GM13976 (cell line): Measurements from ENCODE around the gene DHRS3.

Experiments
- DNase-seq: peaks from one replicate; pipeline ENCODE4 v3.0.0; 2012; ENCODE audit warnings: low spot score
- CTCF ChIP-seq: IDR thresholded peaks from 2 replicates; pipeline ENCODE4 v1.5.1; 2012; ENCODE audit warnings: borderline replicate concordance, mild to moderate bottlenecking; ENCODE audit not compliant: insufficient read depth; ENCODE audit errors: extremely low read depth, missing control alignments, control extremely low read depth
- in situ Hi-C: fragments of 300-500 bp; cut with MboI; formaldehyde crosslinking; loops from one replicate; pipeline ENCODE4 v1.12.0; 2022; ENCODE audit warnings: low sequenced_read_pairs, mixed read lengths, inconsistent platforms; ENCODE audit not compliant: unreplicated experiment

DHRS3 gene

GRCh38 chr1:12600335-12600734, 17.7 kb downstream of the DHRS3 start:
- TF ChIP-seq CTCF = no peak
- in situ Hi-C loops = loop anchor here (25.0 kb wide), 2 partner anchors 288 to 488 kb away; no protein-coding TSS in a partner anchor
- DNase-seq = no peak

- DNase-seq = no peak
- in situ Hi-C loops = loop anchor here (25.0 kb wide), 2 partner anchors 287 to 487 kb away; no protein-coding TSS in a partner anchor
- no peak for TF ChIP-seq CTCF
Observed at GRCh38 chr1:12599657-12600056, 18.4 kb downstream of the DHRS3 start.

- no peak for TF ChIP-seq CTCF
- DNase-seq = no peak
Observed at GRCh38 chr1:12598974-12599373, 19.0 kb downstream of the DHRS3 start.

GRCh38 chr1:12597792-12598191, 20.2 kb downstream of the DHRS3 start:
- DNase-seq = no peak
- TF ChIP-seq CTCF = no peak
- in situ Hi-C loops = no loop called here

More at GRCh38 chr1:12598974-12599373, 19.0 kb downstream of the DHRS3 start:
- in situ Hi-C loops = no loop called here

GRCh38 chr1:12596007-12596821, 21.8 kb downstream of the DHRS3 start:
- no peak for TF ChIP-seq CTCF
- in situ Hi-C loops = no loop called here
- DNase-seq = peak; percentile 58

- in situ Hi-C loops = no loop called here
- no peak for TF ChIP-seq CTCF
- no peak for DNase-seq
Observed at GRCh38 chr1:12595757-12596006, 22.3 kb downstream of the DHRS3 start.
